GM19328 (cell line): ENCODE data around the gene NRGN.
A peak's percentile ranks its signal among the peaks of the same experiment; 100 is the strongest.
"Not testable (repeated sequence)": the region's sequence is repeated elsewhere in the genome, so short reads cannot be mapped to it uniquely, and the experiment has no call there.

Experiments
- ATAC-seq: cut with Tn5 transposase; IDR thresholded peaks from one replicate; pipeline ENCODE4 v1.9.1; 2021; ENCODE audit warnings: mild to moderate bottlenecking, moderate library complexity; ENCODE audit not compliant: unreplicated experiment

NRGN gene

GRCh38 chr11:124756033-124756752 lies 16.5 kb downstream of the NRGN start:
- no peak for ATAC-seq

GRCh38 chr11:124756753-124757227 lies 17.0 kb downstream of the NRGN start:
- ATAC-seq = no peak

- ATAC-seq = no peak
Observed at GRCh38 chr11:124757320-124757719, 17.6 kb downstream of the NRGN start.

GRCh38 chr11:124758355-124759265 lies 18.9 kb downstream of the NRGN start:
- peak; percentile 49 for ATAC-seq

- ATAC-seq = no peak
Observed at GRCh38 chr11:124759266-124760204, 19.8 kb downstream of the NRGN start.

GRCh38 chr11:124760205-124760652 lies 20.5 kb downstream of the NRGN start:
- no peak for ATAC-seq

GRCh38 chr11:124760806-124761205 lies 21.1 kb downstream of the NRGN start:
- ATAC-seq = no peak

- no peak for ATAC-seq
Observed at GRCh38 chr11:124761301-124762104, 21.8 kb downstream of the NRGN start.

- peak; percentile 54 for ATAC-seq
Observed at GRCh38 chr11:124762105-124762623, 22.4 kb downstream of the NRGN start, which contains the start of gene ESAM. Gene ESAM (minus strand): TSS chr11:124762290. CDS start chr11:124762154, 136 bp downstream.

- ATAC-seq = peak; percentile 2
Observed at GRCh38 chr11:124762624-124763155, 22.9 kb downstream of the NRGN start.

GRCh38 chr11:124763156-124763947 lies 23.6 kb downstream of the NRGN start:
- ATAC-seq = no peak

- ATAC-seq = no peak
Observed at GRCh38 chr11:124766156-124766555, 26.4 kb downstream of the NRGN start.

GRCh38 chr11:124768914-124769313 lies 29.2 kb downstream of the NRGN start:
- no peak for ATAC-seq

GRCh38 chr11:124769806-124770774 lies 30.3 kb downstream of the NRGN start:
- ATAC-seq = no peak

- not testable (repeated sequence) for ATAC-seq
Observed at GRCh38 chr11:124770959-124771358, 31.2 kb downstream of the NRGN start.

- ATAC-seq = no peak
Observed at GRCh38 chr11:124776865-124777645, 37.3 kb downstream of the NRGN start.
